Measurements from ENCODE around the gene PIAS1. TPM values are rescaled to one million over a fixed set of nuclear protein-coding genes. Genes with fewer than 3 reads are reported as not detected.
"Not testable (repeated sequence)": the region's sequence is repeated elsewhere in the genome, so short reads cannot be mapped to it uniquely, and the experiment has no call there.

Gene PIAS1
- polyA plus RNA-seq, 1 donor: 46.5 TPM

DNA sequence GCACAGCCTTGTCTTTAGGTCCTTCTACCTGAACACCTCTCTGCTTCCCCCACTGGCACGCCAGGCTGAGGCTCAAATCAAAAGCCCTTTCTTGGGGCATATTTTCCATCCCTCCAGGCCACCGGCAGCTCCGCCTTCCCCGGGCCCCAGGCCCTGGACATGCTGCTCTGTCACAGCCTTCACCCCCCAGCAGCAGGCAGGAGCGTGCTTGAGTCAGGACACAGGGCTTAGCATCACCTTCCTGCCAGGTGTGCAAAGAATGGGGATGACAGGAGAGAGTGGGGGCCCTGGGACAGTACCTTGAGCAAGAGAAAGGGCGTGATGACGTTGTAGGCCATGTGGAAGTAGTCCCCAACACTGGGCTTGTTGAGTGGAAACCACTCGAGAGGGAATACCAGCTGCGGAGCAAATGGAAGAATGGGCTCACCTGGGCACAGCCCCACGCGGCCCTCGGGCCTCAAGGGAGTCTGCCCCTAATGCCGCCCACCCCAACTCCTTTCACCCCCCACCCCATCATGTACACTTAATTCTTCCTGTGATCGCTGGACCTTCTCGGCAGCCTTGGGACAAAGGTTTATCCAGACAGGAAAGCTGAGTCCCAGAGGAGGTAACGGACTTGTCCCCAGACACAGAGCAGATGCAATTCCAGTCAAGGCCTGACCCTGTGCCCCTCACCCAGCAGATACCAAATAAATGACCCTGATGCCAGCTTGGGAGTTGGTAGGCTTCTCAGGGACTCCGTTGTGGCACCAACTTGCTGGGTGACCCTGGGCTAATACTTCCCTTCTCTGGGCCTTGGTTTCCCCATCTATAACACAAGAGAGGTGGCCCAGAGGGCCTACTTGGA is 160.1 kb downstream of the PIAS1 start:
- H3K9me3 ChIP-seq (ENCODE audit: control insufficient read depth, low read depth, low read length): no peaks in the 10 kb centered on the region
- no peaks in the 10 kb centered on the region for H3K27me3 ChIP-seq (ENCODE audit: control insufficient read depth, insufficient read depth, low read length)
- no peak overlapping the region for H3K27ac ChIP-seq (ENCODE audit: low read length)
- H3K4me3 ChIP-seq (ENCODE audit: low read length): no peak overlapping the region
- H3K4me1 ChIP-seq (ENCODE audit: control insufficient read depth, insufficient read depth, low read length): peaks cover 10% of the 10 kb centered on the region
- H3K36me3 ChIP-seq (ENCODE audit: control insufficient read depth, insufficient read depth, low read length): peaks cover 53% of the 10 kb centered on the region
- no peak for DNase-seq
- 80% methylated on average over 1 of the region's 17 CpGs for WGBS (ENCODE audit: insufficient coverage, low lambda C conversion rate)

DNA sequence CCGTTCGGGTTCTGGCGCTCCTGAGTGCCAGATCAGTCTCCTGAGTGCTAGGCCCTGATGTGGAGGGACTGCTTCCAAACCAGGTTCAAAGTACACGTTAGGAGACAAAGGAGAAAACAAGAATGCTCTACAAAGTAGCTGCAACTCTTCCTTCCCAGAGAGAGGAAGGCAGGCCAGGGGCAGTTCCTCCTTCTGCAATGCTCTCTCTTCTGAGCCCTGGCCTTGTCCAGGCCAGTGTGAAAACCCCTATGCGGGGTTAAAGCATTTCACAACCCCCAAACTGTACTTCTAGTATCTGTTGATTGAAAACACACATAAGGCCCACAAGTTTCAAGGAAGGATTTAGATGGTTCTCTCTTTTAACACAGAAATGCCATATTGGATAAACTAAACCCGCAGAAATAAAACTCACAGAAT is 160.7 kb downstream of the PIAS1 start:
- no peak for DNase-seq
- no CpG with 5 or more reads among the region's 6 CpGs for WGBS (ENCODE audit: insufficient coverage, low lambda C conversion rate)
- peaks cover 10% of the 10 kb centered on the region for H3K4me1 ChIP-seq (ENCODE audit: control insufficient read depth, insufficient read depth, low read length)
- H3K27me3 ChIP-seq (ENCODE audit: control insufficient read depth, insufficient read depth, low read length): no peaks in the 10 kb centered on the region
- no peaks in the 10 kb centered on the region for H3K9me3 ChIP-seq (ENCODE audit: control insufficient read depth, low read depth, low read length)
- H3K36me3 ChIP-seq (ENCODE audit: control insufficient read depth, insufficient read depth, low read length): peaks cover 52% of the 10 kb centered on the region
- no peak overlapping the region for H3K4me3 ChIP-seq (ENCODE audit: low read length)
- H3K27ac ChIP-seq (ENCODE audit: low read length): no peak overlapping the region

DNA sequence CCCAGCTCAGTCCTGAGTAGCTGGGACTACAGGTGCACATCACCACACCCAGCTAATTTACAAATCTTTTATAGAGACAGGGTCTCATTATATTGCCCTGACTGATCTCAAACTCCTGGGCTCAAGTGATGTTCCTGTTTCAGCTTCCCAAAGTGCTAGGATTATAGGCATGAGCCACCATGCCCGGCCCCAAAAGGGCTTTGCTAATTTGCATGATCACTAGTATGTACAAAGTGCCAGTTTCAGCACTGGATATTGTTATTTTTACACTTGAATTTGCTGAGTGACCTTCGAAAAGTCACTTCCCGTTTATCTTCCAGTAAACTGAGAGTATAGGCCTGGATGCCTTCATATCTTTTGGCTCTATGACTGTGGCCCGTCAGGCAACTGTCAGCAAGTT is 163.2 kb downstream of the PIAS1 start:
- WGBS (ENCODE audit: insufficient coverage, low lambda C conversion rate): 83% methylated on average over 2 of the region's 4 CpGs
- Histone ChIP-seq H3K27me3 (ENCODE audit: control insufficient read depth, insufficient read depth, low read length) (no peaks in the 10 kb centered on the region), H3K4me3 (ENCODE audit: low read length) (no peak overlapping the region), H3K9me3 (ENCODE audit: control insufficient read depth, low read depth, low read length) (peaks cover 8% of the 10 kb centered on the region), H3K4me1 (ENCODE audit: control insufficient read depth, insufficient read depth, low read length) (no peaks in the 10 kb centered on the region), H3K36me3 (ENCODE audit: control insufficient read depth, insufficient read depth, low read length) (peaks cover 35% of the 10 kb centered on the region), H3K27ac (ENCODE audit: low read length) (no peak overlapping the region)
- no peak for DNase-seq

DNA sequence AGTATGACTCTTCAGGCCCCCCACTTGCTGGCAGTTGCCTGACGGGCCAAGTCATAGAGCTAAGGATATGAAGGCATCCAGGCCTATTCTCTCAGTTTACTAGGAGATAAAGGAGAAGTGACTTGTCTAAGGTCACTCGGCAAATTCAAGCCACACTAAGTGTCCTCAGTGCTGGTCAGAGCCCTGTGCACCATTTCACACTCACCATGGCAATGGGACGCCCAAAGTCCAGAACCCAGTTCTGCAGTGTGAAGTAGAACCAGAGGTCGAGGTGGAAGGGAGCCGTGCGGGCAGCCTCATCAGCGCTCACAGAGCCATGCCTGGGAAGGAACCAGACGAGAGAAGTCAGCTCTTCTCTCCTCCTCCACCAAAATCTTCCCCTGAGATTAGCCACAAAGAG is 164.2 kb downstream of the PIAS1 start:
- H3K9me3 ChIP-seq (ENCODE audit: control insufficient read depth, low read depth, low read length): peaks cover 9% of the 10 kb centered on the region
- peaks cover 35% of the 10 kb centered on the region for H3K36me3 ChIP-seq (ENCODE audit: control insufficient read depth, insufficient read depth, low read length)
- WGBS (ENCODE audit: insufficient coverage, low lambda C conversion rate): no CpG with 5 or more reads among the region's 8 CpGs
- H3K27ac ChIP-seq (ENCODE audit: low read length): no peak overlapping the region
- no peak for DNase-seq
- no peak overlapping the region for H3K4me3 ChIP-seq (ENCODE audit: low read length)
- no peaks in the 10 kb centered on the region for H3K4me1 ChIP-seq (ENCODE audit: control insufficient read depth, insufficient read depth, low read length)
- H3K27me3 ChIP-seq (ENCODE audit: control insufficient read depth, insufficient read depth, low read length): no peaks in the 10 kb centered on the region

DNA sequence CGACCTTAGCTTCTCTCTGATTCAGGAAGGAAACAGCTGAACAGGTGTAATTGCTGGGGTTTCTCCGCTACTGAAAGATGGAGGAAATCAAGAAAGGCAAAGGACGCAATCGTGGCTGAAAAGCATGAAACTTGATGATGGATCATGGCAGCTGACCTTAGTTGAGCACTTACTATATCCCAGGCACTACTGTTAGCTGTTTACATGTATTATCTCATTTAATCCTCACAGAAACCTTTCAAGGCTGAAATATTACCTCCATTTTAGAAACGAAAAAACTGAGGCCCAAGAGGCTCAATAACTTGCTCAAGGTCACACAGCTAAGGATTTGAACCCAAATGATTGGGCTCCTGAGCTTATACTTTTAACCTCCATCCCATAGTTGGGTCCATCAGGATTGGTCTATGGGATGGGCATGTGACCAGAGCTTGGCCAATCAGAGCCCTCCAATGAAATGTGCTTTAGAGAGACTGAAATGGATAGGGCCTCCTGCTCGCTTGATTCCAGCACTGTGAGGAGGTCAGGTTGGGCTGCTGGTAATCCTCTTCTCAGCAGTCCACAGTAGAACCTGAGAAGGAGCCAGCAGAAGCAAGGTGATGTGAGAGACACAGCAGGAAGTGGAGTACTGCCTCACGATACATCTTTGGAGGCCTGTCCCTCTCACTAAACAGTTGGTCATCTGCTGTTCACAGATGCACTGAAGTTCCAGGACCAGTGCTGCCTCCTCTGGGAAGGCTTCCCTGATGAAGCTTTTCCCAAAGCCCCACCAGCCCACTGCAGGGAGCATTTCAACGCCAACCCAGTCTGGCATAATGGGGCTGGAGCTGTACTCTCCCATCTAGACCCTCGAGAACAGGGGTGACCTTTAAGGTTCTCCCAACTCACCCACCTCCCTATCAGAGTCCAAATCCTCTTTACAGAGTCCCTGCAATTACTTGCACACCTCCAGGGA is 165.0 kb downstream of the PIAS1 start:
- no CpG with 5 or more reads among the region's 9 CpGs for WGBS (ENCODE audit: insufficient coverage, low lambda C conversion rate)
- H3K9me3 ChIP-seq (ENCODE audit: control insufficient read depth, low read depth, low read length): peaks cover 9% of the 10 kb centered on the region
- H3K27ac ChIP-seq (ENCODE audit: low read length): no peak overlapping the region
- DNase-seq: no peak
- peaks cover 33% of the 10 kb centered on the region for H3K36me3 ChIP-seq (ENCODE audit: control insufficient read depth, insufficient read depth, low read length)
- H3K4me3 ChIP-seq (ENCODE audit: low read length): no peak overlapping the region
- H3K4me1 ChIP-seq (ENCODE audit: control insufficient read depth, insufficient read depth, low read length): no peaks in the 10 kb centered on the region
- no peaks in the 10 kb centered on the region for H3K27me3 ChIP-seq (ENCODE audit: control insufficient read depth, insufficient read depth, low read length)

DNA sequence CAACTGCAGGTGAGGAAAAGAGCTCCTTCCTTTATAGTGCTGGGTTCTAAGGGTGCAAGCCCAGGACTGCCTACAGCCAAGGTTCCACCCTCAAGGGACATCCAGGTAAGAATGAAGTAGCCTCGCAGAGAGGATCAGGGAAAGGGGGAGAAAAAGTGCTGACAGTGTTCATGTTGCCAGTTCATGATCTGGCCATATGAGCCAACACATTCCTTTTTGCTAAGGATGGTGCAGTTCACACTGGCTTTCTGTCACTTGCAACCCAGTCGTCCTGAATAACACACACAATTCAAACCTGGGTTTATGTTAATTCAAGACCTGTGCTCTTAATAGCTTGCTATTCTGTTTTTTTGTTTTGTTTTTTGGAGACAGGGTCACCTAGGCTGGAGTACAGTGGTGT is 166.4 kb downstream of the PIAS1 start:
- H3K36me3 ChIP-seq (ENCODE audit: control insufficient read depth, insufficient read depth, low read length): peaks cover 30% of the 10 kb centered on the region
- WGBS (ENCODE audit: insufficient coverage, low lambda C conversion rate): 80% methylated on average over 1 of the region's 2 CpGs
- H3K27me3 ChIP-seq (ENCODE audit: control insufficient read depth, insufficient read depth, low read length): no peaks in the 10 kb centered on the region
- no peak overlapping the region for H3K4me3 ChIP-seq (ENCODE audit: low read length)
- H3K4me1 ChIP-seq (ENCODE audit: control insufficient read depth, insufficient read depth, low read length): no peaks in the 10 kb centered on the region
- H3K27ac ChIP-seq (ENCODE audit: low read length): no peak overlapping the region
- H3K9me3 ChIP-seq (ENCODE audit: control insufficient read depth, low read depth, low read length): peaks cover 9% of the 10 kb centered on the region
- no peak for DNase-seq

DNA sequence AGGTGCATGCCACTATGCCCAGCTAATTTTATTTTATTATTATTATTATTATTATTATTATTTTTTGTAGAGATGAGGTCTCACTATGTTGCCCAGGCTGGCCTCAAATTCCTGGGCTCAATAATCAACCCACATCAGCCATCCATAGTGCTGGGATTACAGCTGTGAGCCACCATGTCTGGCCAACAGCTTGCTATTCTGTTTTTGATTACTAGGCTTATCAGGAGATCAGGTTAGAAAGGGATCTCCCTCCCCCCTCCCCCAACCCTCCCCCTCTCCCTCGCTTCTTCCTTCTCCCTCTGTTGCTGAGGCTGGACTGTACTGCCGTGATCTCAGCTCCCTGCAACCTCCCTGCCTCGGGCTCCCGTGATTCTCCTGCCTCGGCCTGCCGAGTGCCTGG is 166.9 kb downstream of the PIAS1 start:
- Histone ChIP-seq H3K36me3 (ENCODE audit: control insufficient read depth, insufficient read depth, low read length) (peaks cover 30% of the 10 kb centered on the region), H3K9me3 (ENCODE audit: control insufficient read depth, low read depth, low read length) (peaks cover 9% of the 10 kb centered on the region), H3K4me3 (ENCODE audit: low read length) (no peak overlapping the region), H3K27ac (ENCODE audit: low read length) (no peak overlapping the region), H3K27me3 (ENCODE audit: control insufficient read depth, insufficient read depth, low read length) (no peaks in the 10 kb centered on the region), H3K4me1 (ENCODE audit: control insufficient read depth, insufficient read depth, low read length) (no peaks in the 10 kb centered on the region)
- DNase-seq: no peak
- WGBS (ENCODE audit: insufficient coverage, low lambda C conversion rate): no CpG with 5 or more reads among the region's 6 CpGs

DNA sequence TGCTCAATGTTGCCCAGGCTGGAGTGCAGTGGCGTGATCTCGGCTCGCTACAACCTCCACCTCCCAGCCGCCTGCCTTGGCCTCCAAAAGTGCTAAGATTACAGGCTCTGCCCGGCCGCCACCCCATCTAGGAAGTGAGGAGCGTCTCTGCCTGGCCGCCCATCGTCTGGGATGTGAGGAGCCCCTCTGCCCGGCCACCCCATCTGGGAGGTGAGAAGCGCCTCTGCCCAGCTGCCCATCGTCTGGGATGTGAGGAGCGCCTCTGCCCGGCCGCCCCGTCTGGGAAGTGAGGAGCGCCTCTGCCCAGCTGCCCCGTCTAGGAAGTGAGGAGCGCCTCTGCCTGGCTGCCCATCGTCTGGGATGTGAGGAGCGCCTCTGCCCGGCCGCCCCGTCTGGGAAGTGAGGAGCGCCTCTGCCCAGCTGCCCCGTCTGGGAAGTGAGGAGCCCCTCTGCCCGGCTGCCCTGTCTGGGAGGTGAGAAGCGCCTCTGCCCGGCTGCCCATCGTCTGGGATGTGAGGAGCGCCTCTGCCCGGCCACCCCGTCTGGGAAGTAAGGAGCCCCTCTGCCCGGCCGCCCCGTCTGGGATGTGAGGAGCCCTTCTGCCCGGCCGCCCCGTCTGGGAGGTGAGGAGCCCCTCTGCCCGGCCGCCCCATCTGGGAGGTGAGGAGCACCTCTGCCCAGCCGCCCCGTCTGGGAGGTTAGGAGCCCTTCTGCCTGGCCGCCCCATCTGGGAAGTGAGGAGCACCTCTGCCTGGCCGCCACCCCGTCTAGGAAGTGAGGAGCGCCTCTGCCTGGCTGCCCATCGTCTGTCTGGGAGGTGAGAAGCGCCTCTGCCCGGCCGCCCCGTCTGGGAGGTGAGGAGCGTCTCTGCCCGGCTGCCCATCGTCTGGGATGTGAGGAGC is 167.7 kb downstream of the PIAS1 start:
- H3K4me3 ChIP-seq (ENCODE audit: low read length); H3K27ac ChIP-seq (ENCODE audit: low read length); H3K4me1 ChIP-seq (ENCODE audit: control insufficient read depth, insufficient read depth, low read length); H3K27me3 ChIP-seq (ENCODE audit: control insufficient read depth, insufficient read depth, low read length); H3K9me3 ChIP-seq (ENCODE audit: control insufficient read depth, low read depth, low read length); DNase-seq: not testable (repeated sequence)
- H3K36me3 ChIP-seq (ENCODE audit: control insufficient read depth, insufficient read depth, low read length): peaks cover 22% of the 10 kb centered on the region
- WGBS (ENCODE audit: insufficient coverage, low lambda C conversion rate): no CpG with 5 or more reads among the region's 55 CpGs

DNA sequence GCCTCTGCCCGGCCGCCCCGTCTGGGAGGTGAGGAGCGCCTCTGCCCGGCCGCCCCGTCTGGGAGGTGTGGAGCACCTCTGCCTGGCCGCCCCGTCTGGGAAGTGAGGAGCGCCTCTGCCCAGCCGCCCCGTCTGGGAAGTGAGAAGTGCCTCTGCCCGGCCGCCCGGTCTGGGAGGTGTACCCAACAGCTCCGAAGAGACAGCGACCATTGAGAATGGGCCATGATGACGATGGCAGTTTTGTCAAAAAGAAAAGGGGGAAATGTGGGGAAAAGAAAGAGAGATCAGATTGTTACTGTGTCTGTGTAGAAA is 168.3 kb downstream of the PIAS1 start:
- H3K27ac ChIP-seq (ENCODE audit: low read length); H3K27me3 ChIP-seq (ENCODE audit: control insufficient read depth, insufficient read depth, low read length); DNase-seq; H3K9me3 ChIP-seq (ENCODE audit: control insufficient read depth, low read depth, low read length); H3K4me3 ChIP-seq (ENCODE audit: low read length); H3K4me1 ChIP-seq (ENCODE audit: control insufficient read depth, insufficient read depth, low read length): not testable (repeated sequence)
- H3K36me3 ChIP-seq (ENCODE audit: control insufficient read depth, insufficient read depth, low read length): peaks cover 17% of the 10 kb centered on the region
- no CpG with 5 or more reads among the region's 18 CpGs for WGBS (ENCODE audit: insufficient coverage, low lambda C conversion rate)

DNA sequence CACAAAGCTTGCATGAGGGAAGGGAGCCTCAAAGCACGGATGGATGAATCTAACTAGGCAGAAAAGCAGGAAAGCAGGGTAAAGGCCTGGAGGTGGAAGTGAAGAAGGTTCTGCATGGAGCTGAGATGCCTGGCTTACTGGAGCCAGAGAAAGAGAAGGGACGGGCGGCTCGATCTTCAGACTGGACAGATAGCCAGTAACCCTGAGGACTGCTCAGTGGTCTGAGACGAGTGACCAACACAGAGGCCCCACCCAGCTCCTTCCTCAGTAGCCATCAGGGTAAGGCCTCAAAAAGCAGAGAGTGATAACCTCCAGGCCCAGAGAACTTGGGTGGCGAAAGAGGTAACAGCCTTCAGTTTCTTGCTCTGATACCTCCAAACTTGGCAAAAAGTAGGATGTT is 169.1 kb downstream of the PIAS1 start:
- Histone ChIP-seq H3K27ac (ENCODE audit: low read length) (no peak overlapping the region), H3K4me3 (ENCODE audit: low read length) (no peak overlapping the region), H3K27me3 (ENCODE audit: control insufficient read depth, insufficient read depth, low read length) (no peaks in the 10 kb centered on the region), H3K9me3 (ENCODE audit: control insufficient read depth, low read depth, low read length) (peaks cover 9% of the 10 kb centered on the region), H3K4me1 (ENCODE audit: control insufficient read depth, insufficient read depth, low read length) (peaks cover 5% of the 10 kb centered on the region), H3K36me3 (ENCODE audit: control insufficient read depth, insufficient read depth, low read length) (peaks cover 12% of the 10 kb centered on the region)
- no peak for DNase-seq
- 100% methylated on average over 1 of the region's 6 CpGs for WGBS (ENCODE audit: insufficient coverage, low lambda C conversion rate)
